Measurements from ENCODE around the gene SIRT4.

SIRT4 gene

GRCh38 chr12:120339256-120339655 lies 37.1 kb downstream of the SIRT4 start:
- no peak for DNase-seq

- DNase-seq, result no peak
Observed at GRCh38 chr12:120342175-120343038, 40.3 kb downstream of the SIRT4 start.

- DNase-seq, result no peak
Observed at GRCh38 chr12:120343039-120343537, 41.0 kb downstream of the SIRT4 start.

GRCh38 chr12:120343692-120344091 lies 41.6 kb downstream of the SIRT4 start:
- no peak for DNase-seq

GRCh38 chr12:120346031-120346430 lies 43.9 kb downstream of the SIRT4 start:
- no peak for DNase-seq

- no peak for DNase-seq
Observed at GRCh38 chr12:120346681-120347080, 44.6 kb downstream of the SIRT4 start.

GRCh38 chr12:120347766-120348165 lies 45.6 kb downstream of the SIRT4 start:
- DNase-seq, result no peak

GRCh38 chr12:120350576-120351350 lies 48.6 kb downstream of the SIRT4 start:
- no peak for DNase-seq

GRCh38 chr12:120352117-120352516 lies 50.0 kb downstream of the SIRT4 start:
- DNase-seq, result no peak

- no peak for DNase-seq
Observed at GRCh38 chr12:120353136-120353535, 51.0 kb downstream of the SIRT4 start.

- DNase-seq, result no peak
Observed at GRCh38 chr12:120353556-120354317, 51.6 kb downstream of the SIRT4 start.

GRCh38 chr12:120356567-120357030 lies 54.5 kb downstream of the SIRT4 start:
- peak; percentile 83 to 84 for DNase-seq

GRCh38 chr12:120357104-120357503 lies 55.0 kb downstream of the SIRT4 start:
- no peak for DNase-seq

- no peak for DNase-seq
Observed at GRCh38 chr12:120358412-120359100, 56.4 kb downstream of the SIRT4 start.

- DNase-seq, result no peak
Observed at GRCh38 chr12:120359128-120359527, 57.0 kb downstream of the SIRT4 start.

- peak in 1 of 2 donors; percentile 14 for DNase-seq
Observed at GRCh38 chr12:120361506-120362208, 59.5 kb downstream of the SIRT4 start.

Measured in stimulated activated CD4-positive, alpha-beta T cell treated with anti-CD3 and anti-CD28 coated beads, Interleukin-2, amount 100 ng/mL, for 24 hours (primary cell).